T-helper 1 cell (primary cell): ENCODE measurements around the gene LSM11.
A peak's percentile ranks its signal among the peaks of the same experiment; 100 is the strongest.
"Not testable (repeated sequence)": the region's sequence is repeated elsewhere in the genome, so short reads cannot be mapped to it uniquely, and the experiment has no call there.

Experiments
- DNase-seq, 5 donors: peaks; one replicate each; pipeline ENCODE4 v3.0.0-alpha.2; 2012 to 2020
- total RNA-seq, 4 donors: gene quantifications; one replicate each; lab custom pipeline; 2026; lab: John Stamatoyannopoulos, UW

LSM11 gene
- 3.0 to 7.5 (median 5.4) reads per million in 4 donors for total RNA-seq

GRCh38 chr5:157743163-157744050 lies at the start of gene LSM11:
TSS of gene LSM11 (plus strand) at chr5:157743712. CDS start at chr5:157743751, 39 bp downstream.
- DNase-seq, result peak; percentile 81 to 88 (median 86)

GRCh38 chr5:157693816-157694215 lies 49.7 kb upstream of the LSM11 start:
- not testable (repeated sequence) for DNase-seq

GRCh38 chr5:157696154-157696553 lies 47.4 kb upstream of the LSM11 start:
- DNase-seq, result not testable (repeated sequence)

GRCh38 chr5:157698674-157699073 lies 44.8 kb upstream of the LSM11 start:
- DNase-seq, result not testable (repeated sequence)

GRCh38 chr5:157703736-157704135 lies 39.8 kb upstream of the LSM11 start:
- DNase-seq, result no peak

GRCh38 chr5:157708866-157709265 lies 34.6 kb upstream of the LSM11 start:
- DNase-seq, result no peak

GRCh38 chr5:157709346-157709745 lies 34.2 kb upstream of the LSM11 start:
- no peak for DNase-seq

- DNase-seq, result no peak
Measured at GRCh38 chr5:157710431-157710830, 33.1 kb upstream of the LSM11 start.

- DNase-seq, result peak in 1 of 5 donors; percentile 19
Measured at GRCh38 chr5:157710882-157711281, 32.6 kb upstream of the LSM11 start.

- DNase-seq, result no peak
Measured at GRCh38 chr5:157713830-157714595, 29.5 kb upstream of the LSM11 start.

GRCh38 chr5:157714596-157714864 lies 29.0 kb upstream of the LSM11 start:
- DNase-seq, result no peak

- DNase-seq, result peak in 2 of 5 donors; percentile 6 to 66
Measured at GRCh38 chr5:157718519-157718918, 25.0 kb upstream of the LSM11 start.

- no peak for DNase-seq
Measured at GRCh38 chr5:157719245-157719644, 24.3 kb upstream of the LSM11 start.

GRCh38 chr5:157721159-157721558 lies 22.4 kb upstream of the LSM11 start:
- no peak for DNase-seq

GRCh38 chr5:157722895-157723294 lies 20.6 kb upstream of the LSM11 start:
- DNase-seq, result not testable (repeated sequence)

- not testable (repeated sequence) for DNase-seq
Measured at GRCh38 chr5:157726607-157727006, 16.9 kb upstream of the LSM11 start.

- not testable (repeated sequence) for DNase-seq
Measured at GRCh38 chr5:157727858-157728257, 15.7 kb upstream of the LSM11 start.

- DNase-seq, result no peak
Measured at GRCh38 chr5:157729858-157730257, 13.7 kb upstream of the LSM11 start.

GRCh38 chr5:157730900-157731271 lies 12.6 kb upstream of the LSM11 start:
- DNase-seq, result no peak

GRCh38 chr5:157731272-157732129 lies 12.0 kb upstream of the LSM11 start, which contains the start of gene THG1L:
TSS of gene THG1L (plus strand) at chr5:157731420. CDS start at chr5:157731441, 21 bp downstream.
- peak; percentile 92 to 97 (median 95) for DNase-seq

GRCh38 chr5:157732130-157732514 lies 11.4 kb upstream of the LSM11 start:
- DNase-seq, result no peak

- no peak for DNase-seq
Measured at GRCh38 chr5:157732596-157733262, 10.8 kb upstream of the LSM11 start.
